Measurements from ENCODE around the gene MGMT.

MGMT gene

DNA sequence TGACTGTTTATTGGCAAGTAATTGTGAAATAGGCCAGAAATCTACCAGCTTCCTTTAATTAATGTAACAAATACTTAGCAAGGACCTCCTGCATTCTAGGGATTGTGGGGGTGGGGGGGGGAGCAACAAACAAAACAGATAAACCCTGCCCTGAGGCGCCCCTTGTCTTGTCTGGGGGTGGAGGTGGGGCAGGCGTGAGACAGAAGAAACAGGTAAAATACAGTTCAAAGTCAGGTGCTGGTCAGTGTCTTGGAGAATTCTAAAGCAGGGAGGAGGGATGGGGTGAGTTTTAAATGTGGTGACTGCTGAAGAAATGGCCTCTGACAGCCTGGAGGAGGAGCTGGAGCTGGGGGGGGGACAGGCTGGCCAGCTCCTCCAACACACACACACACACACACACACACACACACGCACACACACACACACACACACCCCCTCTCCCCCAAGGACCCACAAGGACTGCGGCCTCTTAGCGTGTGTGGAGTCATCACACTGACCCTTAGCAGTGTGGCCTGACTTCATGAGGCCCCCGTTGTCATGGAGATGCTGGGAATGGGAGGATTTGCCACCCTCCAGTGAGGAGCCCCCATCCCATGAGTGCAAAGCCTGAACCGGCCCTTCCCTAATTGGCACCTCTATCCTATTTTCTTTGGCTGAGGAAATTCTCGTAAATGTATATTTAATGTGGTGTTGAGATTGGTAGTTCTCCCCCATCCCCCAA lies 190.4 kb downstream of the MGMT start:
- no peaks in the 10 kb centered on the region; the same call in 1 of the 2 replicates for H3K9me3 ChIP-seq
- peaks cover 43% of the 10 kb centered on the region for H4K20me1 ChIP-seq
- no peak for TF ChIP-seq Cebpa-rat (IDR thresholded peaks at IDR 0.05)
- H3K27ac ChIP-seq, result no peak overlapping the region
- no peak overlapping the region for H3K4me3 ChIP-seq
- no peak overlapping the region for H3K4me2 ChIP-seq
- no peaks in the 10 kb centered on the region for H3K27me3 ChIP-seq
- H3K9ac ChIP-seq, result no peak overlapping the region
- H3K36me3 ChIP-seq, result peaks cover 18% of the 10 kb centered on the region; the same call in 1 of the 2 replicates
- H3K4me1 ChIP-seq, result peaks cover 48% of the 10 kb centered on the region

GRCh38 chr10:129658376-129659072 lies 191.5 kb downstream of the MGMT start:
- Histone ChIP-seq H3K9me3 (no peaks in the 10 kb centered on the region; the same call in 1 of the 2 replicates), H3K4me2 (no peak overlapping the region), H3K9ac (no peak overlapping the region), H3K36me3 (peaks cover 17% of the 10 kb centered on the region; the same call in 1 of the 2 replicates), H3K27ac (no peak overlapping the region), H4K20me1 (peaks cover 32% of the 10 kb centered on the region; the same call in 1 of the 2 replicates), H3K4me1 (peaks cover 37% of the 10 kb centered on the region), H3K4me3 (no peak overlapping the region), H3K27me3 (no peaks in the 10 kb centered on the region)
- TF ChIP-seq Cebpa-rat (IDR thresholded peaks at IDR 0.05), result no peak

DNA sequence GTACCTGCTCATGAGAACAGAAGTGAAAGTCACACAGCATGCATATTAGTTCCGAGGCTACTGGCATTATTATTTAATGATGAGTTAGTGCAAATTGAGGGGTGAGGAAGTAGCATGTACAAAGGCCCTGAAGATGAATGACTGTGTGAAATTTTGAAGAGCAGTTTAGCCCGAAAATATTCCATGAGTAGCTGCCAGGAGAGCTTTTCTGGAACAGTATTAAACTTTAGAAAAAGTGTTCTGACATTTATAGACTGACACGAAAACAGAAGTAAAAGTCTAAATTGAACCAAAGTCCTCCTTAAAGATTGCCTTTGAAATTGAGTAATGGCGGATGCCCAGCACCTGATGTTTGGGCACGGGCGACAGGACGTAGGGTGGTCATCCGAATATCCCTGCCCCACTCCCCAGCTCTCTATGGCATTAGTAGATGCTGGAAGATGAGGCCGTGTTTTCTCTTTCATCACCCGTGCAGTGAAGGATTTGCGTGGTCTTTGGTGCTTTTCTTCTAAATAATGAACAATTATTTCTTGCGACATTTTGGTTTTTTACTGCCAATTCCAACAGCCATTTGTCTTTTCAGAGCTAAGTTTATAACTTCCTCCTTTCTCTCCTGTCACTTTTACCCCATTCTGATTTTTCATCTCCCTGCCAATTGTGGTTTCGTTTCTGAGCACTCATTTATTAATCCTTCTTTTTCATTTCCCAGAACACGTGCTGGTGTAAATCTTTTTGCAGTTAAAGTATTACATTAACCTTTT lies 192.6 kb downstream of the MGMT start:
- Histone ChIP-seq H3K27ac (no peak overlapping the region), H3K9ac (no peak overlapping the region), H3K36me3 (peaks cover 21% of the 10 kb centered on the region), H3K4me1 (peaks cover 26% of the 10 kb centered on the region), H4K20me1 (peaks cover 21% of the 10 kb centered on the region; the same call in 1 of the 2 replicates), H3K9me3 (peaks cover 8% of the 10 kb centered on the region), H3K27me3 (no peaks in the 10 kb centered on the region), H3K4me3 (no peak overlapping the region), H3K4me2 (peak overlapping the region; percentile 23)
- no peak for TF ChIP-seq Cebpa-rat (IDR thresholded peaks at IDR 0.05)

- Histone ChIP-seq H3K4me1 (peaks cover 17% of the 10 kb centered on the region), H3K9me3 (peaks cover 14% of the 10 kb centered on the region), H3K36me3 (peaks cover 26% of the 10 kb centered on the region), H3K9ac (no peak overlapping the region), H3K4me3 (no peak overlapping the region), H3K27me3 (no peaks in the 10 kb centered on the region), H3K4me2 (no peak overlapping the region), H3K27ac (no peak overlapping the region), H4K20me1 (peaks cover 15% of the 10 kb centered on the region; the same call in 1 of the 2 replicates)
- TF ChIP-seq Cebpa-rat (IDR thresholded peaks at IDR 0.05), result no peak
Measured at GRCh38 chr10:129660569-129660968, 193.5 kb downstream of the MGMT start.

DNA sequence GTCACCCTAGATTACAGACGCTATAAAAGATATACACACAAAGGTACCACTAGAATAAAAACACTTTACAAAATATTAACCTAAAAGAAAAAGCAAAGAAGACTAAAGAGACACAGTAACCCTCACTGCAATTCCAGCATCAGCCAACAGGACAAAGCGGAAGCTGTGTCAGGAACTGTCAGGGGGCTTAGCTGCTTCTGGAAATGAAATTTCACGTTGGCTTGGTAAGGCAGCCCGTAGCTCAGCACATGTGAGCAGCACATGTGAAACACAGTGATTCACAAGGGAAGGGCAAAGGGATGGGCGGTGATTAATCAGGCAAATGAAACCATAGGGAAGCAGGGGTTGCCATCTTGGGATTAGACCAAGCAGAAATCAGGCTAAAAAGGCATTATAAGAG lies 195.4 kb downstream of the MGMT start:
- Histone ChIP-seq H3K4me2 (no peak overlapping the region), H3K9me3 (peaks cover 15% of the 10 kb centered on the region), H3K27me3 (no peaks in the 10 kb centered on the region)

GRCh38 chr10:129670124-129670523 lies 203.1 kb downstream of the MGMT start:
- no peaks in the 10 kb centered on the region for H3K27me3 ChIP-seq
- no peak overlapping the region for H3K27ac ChIP-seq
- H3K4me3 ChIP-seq, result no peak overlapping the region
- H3K9ac ChIP-seq, result no peak overlapping the region
- H3K4me2 ChIP-seq, result no peak overlapping the region
- no peaks in the 10 kb centered on the region for H4K20me1 ChIP-seq
- peaks cover 3% of the 10 kb centered on the region; the same call in 1 of the 2 replicates for H3K4me1 ChIP-seq
- no peak for TF ChIP-seq Cebpa-rat (IDR thresholded peaks at IDR 0.05)
- H3K9me3 ChIP-seq, result peaks cover 32% of the 10 kb centered on the region
- H3K36me3 ChIP-seq, result peaks cover 43% of the 10 kb centered on the region

More for the DNA sequence above, 195.4 kb downstream of the MGMT start:
- Histone ChIP-seq H3K36me3 (peaks cover 35% of the 10 kb centered on the region), H3K4me1 (peaks cover 14% of the 10 kb centered on the region), H3K27ac (no peak overlapping the region), H4K20me1 (no peaks in the 10 kb centered on the region), H3K4me3 (no peak overlapping the region), H3K9ac (no peak overlapping the region)
- no peak for TF ChIP-seq Cebpa-rat (IDR thresholded peaks at IDR 0.05)

DNA sequence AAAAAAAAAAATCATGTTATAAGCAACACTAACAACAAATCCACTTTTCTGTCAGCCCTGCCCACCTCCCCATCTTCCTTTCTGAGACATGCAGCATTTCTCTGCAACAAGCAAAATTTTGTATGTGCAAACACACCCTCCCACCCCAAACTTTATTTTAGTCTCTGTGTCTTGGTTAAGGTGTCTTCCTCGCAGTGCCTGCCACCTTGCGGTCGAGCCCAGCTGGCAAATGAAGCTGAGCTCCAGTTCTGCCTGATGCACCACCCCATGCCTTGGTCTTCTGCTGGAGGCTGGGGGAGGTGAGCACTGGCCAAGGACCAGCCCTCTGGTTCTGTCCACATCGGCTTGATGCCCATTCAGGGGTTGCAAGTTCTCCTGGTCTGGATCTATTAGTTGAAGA lies 206.3 kb downstream of the MGMT start:
- H4K20me1 ChIP-seq, result no peaks in the 10 kb centered on the region
- TF ChIP-seq Cebpa-rat (IDR thresholded peaks at IDR 0.05), result no peak
- H3K4me3 ChIP-seq, result no peak overlapping the region
- no peak overlapping the region for H3K27ac ChIP-seq
- H3K4me1 ChIP-seq, result peaks cover 16% of the 10 kb centered on the region
- peaks cover 44% of the 10 kb centered on the region for H3K9me3 ChIP-seq
- H3K4me2 ChIP-seq, result no peak overlapping the region
- H3K27me3 ChIP-seq, result no peaks in the 10 kb centered on the region
- peaks cover 50% of the 10 kb centered on the region for H3K36me3 ChIP-seq
- H3K9ac ChIP-seq, result no peak overlapping the region

DNA sequence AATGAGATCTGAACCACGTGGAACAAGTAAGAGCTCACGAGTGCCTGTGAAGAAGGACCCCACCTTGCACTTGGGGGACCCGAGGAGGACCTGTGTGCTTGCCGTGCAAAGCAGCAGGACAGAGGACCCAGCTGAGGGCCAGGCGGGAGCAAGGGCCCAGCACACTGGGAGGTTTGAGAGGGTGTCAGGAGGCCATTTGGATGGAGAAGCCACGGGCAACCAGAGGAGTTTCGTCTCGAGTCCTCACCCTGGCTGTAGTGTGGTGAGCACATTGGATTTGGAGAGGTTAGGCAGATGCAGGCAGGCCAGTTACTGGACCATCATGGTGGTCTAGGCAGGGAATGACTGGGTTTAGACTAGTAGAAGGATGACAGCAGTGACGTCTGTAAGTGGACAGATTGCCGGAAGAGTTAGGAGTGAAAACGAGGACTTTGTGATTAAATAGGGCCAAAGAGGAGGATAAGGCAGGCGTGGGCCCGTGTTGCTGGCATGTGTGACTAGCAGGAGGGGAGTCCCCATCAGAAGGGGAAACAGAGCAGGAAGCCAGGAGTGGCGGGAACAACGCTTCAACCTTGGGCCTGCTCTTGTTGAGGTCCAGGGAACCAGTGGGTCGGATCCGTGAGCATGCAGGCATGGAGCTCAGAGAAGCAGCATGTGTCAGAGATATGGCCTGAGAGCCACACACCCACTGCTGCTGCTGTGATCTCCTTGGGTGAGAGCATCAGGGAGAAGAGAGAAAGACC lies 208.2 kb downstream of the MGMT start:
- H3K27me3 ChIP-seq, result no peaks in the 10 kb centered on the region
- H3K9me3 ChIP-seq, result peaks cover 36% of the 10 kb centered on the region
- H4K20me1 ChIP-seq, result no peaks in the 10 kb centered on the region
- H3K4me1 ChIP-seq, result peaks cover 16% of the 10 kb centered on the region
- H3K9ac ChIP-seq, result no peak overlapping the region
- H3K4me2 ChIP-seq, result peak overlapping the region; percentile 57
- no peak overlapping the region for H3K4me3 ChIP-seq
- no peak for TF ChIP-seq Cebpa-rat (IDR thresholded peaks at IDR 0.05)
- peaks cover 52% of the 10 kb centered on the region for H3K36me3 ChIP-seq
- H3K27ac ChIP-seq, result peak overlapping the region; percentile 45; the same call in 1 of the 2 replicates

DNA sequence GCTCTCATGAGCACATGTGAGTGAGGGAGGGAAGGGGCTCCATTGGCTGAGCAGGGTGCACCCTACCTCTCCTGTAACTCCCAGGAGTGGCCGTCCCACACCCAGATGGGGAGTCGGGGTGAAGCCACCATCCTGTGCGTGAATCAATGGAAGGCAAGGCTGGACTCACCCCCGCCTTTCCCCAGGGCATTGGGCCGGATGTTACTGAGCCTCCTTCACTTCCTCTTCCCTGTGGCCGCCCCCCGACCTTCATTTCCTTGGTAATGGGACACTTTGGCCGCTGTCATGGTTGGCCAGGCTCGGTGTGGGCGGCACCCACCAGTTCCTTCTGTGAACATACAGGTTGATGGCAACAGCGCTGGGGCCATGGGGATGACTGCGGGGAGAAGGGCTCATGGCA lies 209.0 kb downstream of the MGMT start:
- Histone ChIP-seq H3K36me3 (peaks cover 55% of the 10 kb centered on the region), H3K4me2 (peak overlapping the region; percentile 57), H3K4me3 (no peak overlapping the region), H3K9ac (no peak overlapping the region), H4K20me1 (no peaks in the 10 kb centered on the region), H3K27ac (peak overlapping the region; percentile 45; the same call in 1 of the 2 replicates), H3K9me3 (peaks cover 38% of the 10 kb centered on the region), H3K27me3 (no peaks in the 10 kb centered on the region), H3K4me1 (peaks cover 21% of the 10 kb centered on the region)
- no peak for TF ChIP-seq Cebpa-rat (IDR thresholded peaks at IDR 0.05)

Data from BLaER1 (cell line).